A673 (cell line): ENCODE results near the gene NRP2. TPM values are rescaled to one million over a fixed set of nuclear protein-coding genes. Genes with fewer than 3 reads are reported as not detected.
A peak's percentile ranks its signal among the peaks of the same experiment; 100 is the strongest.

ENCODE experiments used
- BruUV-seq: library from RNA; stranded (reverse); fragments of 400-500 nt; replicated peaks from 2 replicates; lab custom pipeline; 2021; lab: Mats Ljungman, UMichigan
- CTCF ChIA-PET: fragments of 300-600 bp; sonication (Branson Sonifier 250); formaldehyde crosslinking; loops from one replicate; lab custom pipeline; 2022; ENCODE audit warnings: antibody characterized with exemption; lab: Charles Lee
- POLR2A ChIA-PET: fragments of 300-600 bp; sonication (Branson Sonifier 250); formaldehyde crosslinking; loops from one replicate; lab custom pipeline; 2022; ENCODE audit warnings: antibody characterized with exemption; ENCODE audit not compliant: low non-redundant PET; lab: Charles Lee
- DNase-seq: peaks from one replicate; pipeline ENCODE4 v3.0.0-alpha.2; 2015; ENCODE audit warnings: low spot score
- H3K27ac ChIP-seq: fragments of 200-600 bp; sonication (generic); 2 replicates; pipeline ENCODE4 v1.5.1; 2016; ENCODE audit warnings: mixed run types, low read depth, mild to moderate bottlenecking, mixed read lengths, antibody characterized with exemption, low read length; ENCODE audit not compliant: poor library complexity, severe bottlenecking
- H3K27me3 ChIP-seq: fragments of 200-600 bp; sonication (generic); replicated peaks from 2 replicates; pipeline ENCODE4 v1.6.1; 2017; ENCODE audit warnings: mixed run types, low read depth, mild to moderate bottlenecking, mixed read lengths, antibody characterized with exemption, low read length; ENCODE audit not compliant: insufficient read depth, poor library complexity
- H3K36me3 ChIP-seq: fragments of 200-600 bp; sonication (generic); 2 replicates; pipeline ENCODE4 v1.6.1; 2016; ENCODE audit warnings: mixed run types, mild to moderate bottlenecking, mixed read lengths, antibody characterized with exemption, low read length; ENCODE audit not compliant: insufficient read depth, poor library complexity, severe bottlenecking
- H3K4me1 ChIP-seq: fragments of 200-600 bp; sonication (generic); 2 replicates; pipeline ENCODE4 v1.6.1; 2017; ENCODE audit warnings: mixed run types, mild to moderate bottlenecking, mixed read lengths, antibody characterized with exemption, low read length; ENCODE audit not compliant: insufficient read depth, poor library complexity, severe bottlenecking
- H3K4me3 ChIP-seq: fragments of 200-600 bp; sonication (generic); 2 replicates; pipeline ENCODE4 v1.5.1; 2016; ENCODE audit warnings: low read depth, mixed run types, mild to moderate bottlenecking, mixed read lengths, low read length; ENCODE audit not compliant: poor library complexity, severe bottlenecking
- H3K9me3 ChIP-seq: fragments of 200-600 bp; sonication (generic); 2 replicates; pipeline ENCODE4 v1.6.1; 2016; ENCODE audit warnings: mixed run types, low read depth, mild to moderate bottlenecking, mixed read lengths, antibody characterized with exemption, low read length; ENCODE audit not compliant: poor library complexity, severe bottlenecking
- CTCF ChIP-seq: fragments of 300-800, 200-600 bp; sonication (generic); conservative IDR thresholded peaks from 2 replicates; pipeline ENCODE4 v1.5.1; 2017; ENCODE audit warnings: low read depth, mild to moderate bottlenecking, antibody characterized with exemption, low read length, moderate library complexity, mixed read lengths
- EZH2 ChIP-seq: fragments of 200-600 bp; sonication (generic); IDR thresholded peaks from 2 replicates; pipeline ENCODE4 v1.6.1; 2017; ENCODE audit warnings: borderline replicate concordance, low read depth, mild to moderate bottlenecking, mixed read lengths, antibody characterized with exemption, low read length; ENCODE audit not compliant: poor library complexity, severe bottlenecking
- intact Hi-C: fragments of 100-400 bp; cut with micrococcal nuclease; formaldehyde crosslinking; loops from one replicate; pipeline ENCODE4 v1.10.0; 2022; ENCODE audit not compliant: unreplicated experiment
- total RNA-seq: library from RNA; stranded (reverse); gene quantifications from 2 replicates; pipeline ENCODE4 v1.2.3, GENCODE V29; 2021

The NRP2 gene
- total RNA-seq, 1 experiment from 2014 or later, result 4.0 TPM

GRCh38 chr2:205721057-205721449 lies 38.8 kb downstream of the NRP2 start:
- TF ChIP-seq EZH2 (no peak), CTCF (peak; percentile 57)
- no peaks in the 10 kb centered on the region for H3K36me3 ChIP-seq
- no peaks in the 10 kb centered on the region for H3K9me3 ChIP-seq
- no peaks in the 10 kb centered on the region for H3K4me1 ChIP-seq
- intact Hi-C loops, result no loop called here
- CTCF ChIA-PET, result no interaction called here
- H3K4me3 ChIP-seq, result no peak overlapping the region
- POLR2A ChIA-PET, result no interaction called here
- BruUV-seq, result no TSS peak
- no peak overlapping the region for H3K27ac ChIP-seq
- DNase-seq, result peak; percentile 44
- H3K27me3 ChIP-seq, result no peaks in the 10 kb centered on the region

- H3K9me3 ChIP-seq, result no peaks in the 10 kb centered on the region
- TF ChIP-seq CTCF (no peak), EZH2 (no peak)
- CTCF ChIA-PET, result no interaction called here
- POLR2A ChIA-PET, result no interaction called here
- no peak overlapping the region for H3K27ac ChIP-seq
- no peaks in the 10 kb centered on the region for H3K27me3 ChIP-seq
- BruUV-seq, result no TSS peak
- no peaks in the 10 kb centered on the region for H3K36me3 ChIP-seq
- no peak overlapping the region for H3K4me3 ChIP-seq
- no peaks in the 10 kb centered on the region for H3K4me1 ChIP-seq
- intact Hi-C loops, result no loop called here
- no peak for DNase-seq
Observed at GRCh38 chr2:205722283-205722918, 40.1 kb downstream of the NRP2 start.

- H3K4me3 ChIP-seq, result no peak overlapping the region
- no peak overlapping the region for H3K27ac ChIP-seq
- intact Hi-C loops, result no loop called here
- ChIA-PET CTCF (no interaction called here), POLR2A (no interaction called here)
- no peak for DNase-seq
- H3K36me3 ChIP-seq, result no peaks in the 10 kb centered on the region
- no peaks in the 10 kb centered on the region for H3K27me3 ChIP-seq
- no peaks in the 10 kb centered on the region for H3K4me1 ChIP-seq
- BruUV-seq, result no TSS peak
- no peak for TF ChIP-seq CTCF
- no peak for TF ChIP-seq EZH2
- no peaks in the 10 kb centered on the region for H3K9me3 ChIP-seq
Observed at GRCh38 chr2:205723179-205723578, 40.9 kb downstream of the NRP2 start.
